ENCODE data around the gene DCXR.

The DCXR gene

DNA sequence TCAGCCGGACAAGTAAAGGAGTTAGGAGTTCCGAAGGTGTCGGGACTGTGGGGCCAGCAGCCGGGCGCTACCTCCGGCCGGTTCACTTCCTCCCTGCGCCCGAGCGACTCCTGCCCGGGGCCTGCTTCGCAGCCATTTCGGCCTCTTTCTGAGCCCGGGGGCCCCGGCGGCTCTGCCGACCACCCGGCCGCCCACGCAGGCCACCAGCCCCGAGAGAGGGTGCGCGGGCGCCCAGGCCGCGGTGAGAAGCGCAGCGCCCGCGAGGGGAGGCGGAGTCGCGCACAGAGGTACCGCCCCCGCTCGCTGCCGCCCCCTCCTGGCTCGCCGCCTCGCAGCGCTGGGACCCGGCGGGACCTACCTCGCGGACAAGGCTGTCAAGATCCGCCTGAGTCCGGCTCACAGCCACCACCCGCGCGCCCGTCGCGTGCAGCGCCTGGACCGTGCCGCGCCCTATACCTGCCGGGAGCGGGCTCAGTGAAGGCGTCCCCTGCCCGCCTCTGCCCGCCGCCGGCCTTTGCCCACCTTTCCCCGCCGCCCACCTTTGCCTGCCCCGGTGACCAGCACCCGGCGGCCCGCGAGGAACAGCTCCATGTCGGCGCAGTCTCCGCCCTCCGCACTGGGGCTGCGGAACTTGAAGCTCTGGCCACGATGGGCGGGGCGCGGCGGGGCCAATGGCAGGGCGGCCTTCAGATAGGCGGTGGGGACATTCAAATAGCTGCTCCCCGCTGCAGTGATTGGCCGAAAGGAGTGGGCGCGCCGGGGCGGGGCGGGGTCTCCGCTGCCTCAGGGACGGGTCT is at the start of gene DCXR:
TSS of gene DCXR (minus strand) at position 606 of the 797 bp plus-strand sequence. CDS start at position 591, 15 bp downstream.
- peak; percentile 96 for DNase-seq

- no peak for DNase-seq
Measured at GRCh38 chr17:82085931-82086764, 48.7 kb upstream of the DCXR start.

- no peak for DNase-seq
Measured at GRCh38 chr17:82085031-82085861, 47.7 kb upstream of the DCXR start.

DNA sequence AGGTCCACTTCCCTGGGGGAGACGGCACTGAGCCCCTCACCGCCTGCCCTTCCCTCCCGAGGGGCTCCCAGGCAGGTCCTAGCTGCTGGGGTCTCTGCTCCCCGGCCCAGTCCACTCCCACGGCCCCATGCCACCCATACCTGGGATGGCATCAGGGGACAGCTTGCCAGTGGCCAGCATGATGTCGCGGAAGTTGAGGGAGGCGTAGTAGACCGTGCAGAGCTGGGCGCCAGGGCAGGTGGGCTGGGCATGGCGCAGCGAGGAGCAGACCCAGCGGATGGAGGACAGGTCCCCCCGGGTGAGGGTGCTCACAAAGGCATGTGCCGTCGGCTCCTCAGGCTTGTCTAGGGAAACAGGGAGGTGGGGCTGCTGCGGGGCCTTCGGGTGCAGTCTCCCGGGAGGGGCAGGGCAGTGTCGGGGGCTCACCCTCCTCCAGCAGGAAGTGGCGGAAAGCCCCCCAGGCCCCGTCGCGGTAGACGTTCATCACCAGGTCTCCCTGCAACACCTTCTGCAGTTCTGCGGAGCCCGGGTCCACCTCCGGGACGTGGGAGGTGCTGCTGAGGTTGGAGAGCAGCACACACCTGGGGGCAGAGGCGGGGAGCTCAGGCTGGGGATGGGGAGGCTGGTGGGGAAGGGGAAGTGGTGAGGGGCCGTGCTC is 47.0 kb upstream of the DCXR start:
- DNase-seq: no peak

DNA sequence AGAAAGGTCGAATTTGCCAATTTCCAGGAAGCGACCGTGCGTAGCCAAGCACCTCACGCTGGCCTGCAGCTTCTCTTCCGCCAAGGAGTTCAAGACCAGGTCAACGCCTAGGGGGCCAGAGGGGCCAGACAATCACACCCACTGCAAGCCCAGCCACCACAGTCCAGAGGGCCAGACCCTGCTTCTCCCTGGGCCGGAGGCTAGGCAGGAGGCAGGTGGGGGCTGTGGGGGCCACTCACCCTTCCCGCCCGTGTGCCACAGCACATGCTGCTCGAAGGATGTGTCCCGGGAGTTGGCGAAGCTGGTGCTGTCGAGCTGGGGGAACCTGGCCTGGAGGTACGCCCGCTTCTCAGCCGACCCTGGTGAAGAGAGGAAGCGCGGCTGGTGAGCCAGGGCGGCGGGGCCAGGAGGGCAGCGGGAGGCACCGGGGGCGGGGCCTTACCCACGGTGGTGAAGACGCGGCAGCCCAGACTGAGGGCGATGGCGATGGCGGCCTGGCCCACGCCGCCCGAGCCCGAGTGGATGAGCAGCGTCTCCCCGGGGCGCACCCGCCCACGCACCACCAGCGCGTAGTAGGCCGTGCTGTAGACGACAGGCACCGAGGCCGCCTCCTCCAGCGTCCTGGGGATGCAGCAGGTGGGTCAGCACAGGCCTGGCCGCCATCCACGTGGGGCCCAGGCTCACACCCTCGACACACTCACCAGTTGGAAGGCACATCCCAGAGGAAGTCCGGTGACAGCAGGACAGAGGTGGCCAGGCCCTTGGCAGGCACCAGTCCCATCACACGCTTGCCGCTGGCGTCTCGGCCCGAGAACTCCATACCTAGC is 46.2 kb upstream of the DCXR start:
- no peak for DNase-seq

DNA sequence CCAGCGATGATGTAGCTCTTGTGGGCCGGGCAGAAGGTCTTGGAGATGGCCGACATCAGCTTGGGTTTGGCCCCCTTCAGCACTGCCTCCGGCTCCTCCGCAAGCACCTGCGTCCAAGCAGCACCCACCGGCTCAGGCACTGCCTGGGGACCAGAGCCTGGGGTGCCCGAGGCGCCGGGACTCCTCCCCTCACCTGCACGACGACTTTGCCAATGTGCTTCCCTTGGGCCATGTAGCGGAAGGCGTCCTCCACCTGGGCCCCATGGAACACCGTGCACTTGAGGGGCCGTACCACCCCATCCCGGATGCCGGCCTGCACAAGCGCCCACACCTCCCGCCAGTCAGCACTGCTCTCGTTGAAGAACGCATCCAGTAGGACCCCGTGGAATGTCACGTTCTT is 45.5 kb upstream of the DCXR start:
- no peak for DNase-seq

- no peak for DNase-seq
Measured at GRCh38 chr17:82082456-82082855, 45.0 kb upstream of the DCXR start.

DNA sequence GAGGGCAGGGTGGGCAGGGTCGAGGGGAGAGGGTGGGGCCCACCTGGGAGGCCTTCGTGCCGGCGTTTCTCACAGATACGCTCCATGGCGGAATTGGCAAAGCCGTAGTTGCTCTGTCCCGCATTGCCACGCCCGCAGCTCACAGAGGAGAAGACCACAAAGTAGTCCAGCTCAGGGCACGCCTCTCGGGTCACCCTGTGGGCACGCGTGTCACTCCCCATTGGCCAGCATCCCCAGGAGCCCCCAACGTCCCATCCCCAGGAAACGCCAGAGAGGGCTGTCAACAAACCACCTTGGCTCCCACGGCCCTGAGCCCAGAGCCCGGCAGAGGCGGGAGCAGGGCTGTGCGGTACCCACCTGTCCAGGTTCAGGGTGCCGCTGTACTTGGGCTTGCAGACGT is 44.5 kb upstream of the DCXR start:
- no peak for DNase-seq

GRCh38 chr17:82081546-82081945 is 44.0 kb upstream of the DCXR start:
- no peak for DNase-seq

DNA sequence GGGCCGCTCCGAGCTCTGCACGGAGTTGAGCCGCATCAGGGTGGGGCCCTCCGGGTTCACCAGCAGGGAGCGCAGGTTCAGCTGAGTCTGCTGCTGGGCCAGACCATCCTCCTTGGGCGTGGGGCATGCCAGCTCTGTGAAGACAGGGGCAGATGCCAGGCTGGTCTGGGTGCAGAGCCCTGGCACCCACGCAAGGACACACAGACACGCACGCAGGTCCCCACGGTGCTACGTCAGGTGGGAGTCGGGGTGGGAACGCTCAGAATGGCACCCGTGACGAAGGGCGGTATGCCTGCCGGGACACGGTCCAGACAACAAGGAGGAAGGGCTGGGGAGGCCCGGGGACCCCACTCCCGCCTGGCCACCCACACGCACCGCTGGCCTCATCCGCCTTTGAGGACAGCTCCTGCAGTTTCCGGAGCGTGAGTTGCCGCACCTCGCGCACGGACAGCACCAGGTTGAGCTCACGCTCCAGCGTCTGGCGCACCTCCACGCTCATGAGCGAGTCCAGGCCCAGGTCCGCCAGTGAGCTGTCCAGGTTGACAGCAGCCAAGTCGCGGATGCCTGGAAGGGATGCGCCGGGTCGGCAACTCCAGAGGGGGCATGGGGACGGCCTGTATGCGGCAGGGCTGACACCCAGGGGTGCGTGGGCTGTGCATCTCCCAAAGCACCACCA is 43.4 kb upstream of the DCXR start:
- DNase-seq: no peak

DNA sequence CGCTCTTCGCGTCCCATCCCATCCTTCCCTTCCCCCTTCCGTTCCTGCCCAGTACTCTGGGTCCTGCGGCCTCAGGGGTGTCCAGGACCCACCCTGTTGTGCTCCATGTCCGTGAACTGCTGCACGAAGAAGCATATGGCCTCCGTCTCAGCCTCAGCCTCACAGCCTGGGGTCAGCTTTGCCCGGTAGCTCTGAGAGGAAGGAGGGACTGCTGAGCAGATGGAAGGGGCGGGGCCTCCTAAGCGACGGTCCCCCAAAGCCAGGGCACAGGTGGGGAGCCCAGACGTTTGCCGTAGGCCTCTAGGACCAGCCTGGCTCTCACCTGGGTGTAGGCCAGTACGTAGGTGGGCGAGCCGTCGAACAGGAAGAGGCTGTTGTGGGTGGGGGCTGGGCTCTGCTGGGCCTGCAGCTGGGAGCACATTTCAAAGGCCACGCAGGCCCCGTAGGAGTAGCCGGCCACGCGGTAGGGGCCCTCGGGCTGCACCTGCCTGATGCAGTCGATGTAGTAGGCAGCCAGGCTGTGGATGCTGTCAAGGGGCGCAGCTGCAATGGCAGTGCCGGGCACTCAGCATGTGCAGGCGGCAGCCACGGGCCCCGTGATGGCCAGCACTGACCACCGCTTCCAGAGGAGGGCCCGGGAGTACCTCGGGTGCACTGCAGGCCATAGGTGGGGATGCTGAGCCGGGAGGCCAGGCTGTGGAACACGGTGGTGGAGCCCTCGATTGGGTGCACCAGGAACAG is 42.7 kb upstream of the DCXR start:
- DNase-seq: no peak

- DNase-seq: no peak
Measured at GRCh38 chr17:82079001-82079677, 41.6 kb upstream of the DCXR start.

DNA sequence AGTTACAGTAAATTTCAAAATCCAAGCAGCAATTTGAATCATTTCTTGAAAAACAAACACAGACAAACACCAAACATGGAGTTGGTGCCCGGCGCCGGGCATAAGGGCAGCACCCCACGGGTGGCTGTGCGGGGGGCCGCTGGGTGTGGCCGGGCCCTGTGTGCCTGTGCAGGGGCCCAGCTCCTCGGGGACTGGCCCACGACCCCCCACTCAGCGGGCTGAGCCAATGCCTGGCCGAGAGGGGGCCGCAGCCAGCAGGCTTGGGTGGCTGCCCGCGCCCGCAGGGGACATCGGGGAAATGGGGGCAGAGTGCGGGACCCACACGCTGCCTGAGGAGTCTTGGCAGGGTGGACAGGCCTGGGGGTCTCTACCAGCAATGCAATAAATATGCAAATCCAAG is 40.9 kb upstream of the DCXR start:
- DNase-seq: no peak

DNA sequence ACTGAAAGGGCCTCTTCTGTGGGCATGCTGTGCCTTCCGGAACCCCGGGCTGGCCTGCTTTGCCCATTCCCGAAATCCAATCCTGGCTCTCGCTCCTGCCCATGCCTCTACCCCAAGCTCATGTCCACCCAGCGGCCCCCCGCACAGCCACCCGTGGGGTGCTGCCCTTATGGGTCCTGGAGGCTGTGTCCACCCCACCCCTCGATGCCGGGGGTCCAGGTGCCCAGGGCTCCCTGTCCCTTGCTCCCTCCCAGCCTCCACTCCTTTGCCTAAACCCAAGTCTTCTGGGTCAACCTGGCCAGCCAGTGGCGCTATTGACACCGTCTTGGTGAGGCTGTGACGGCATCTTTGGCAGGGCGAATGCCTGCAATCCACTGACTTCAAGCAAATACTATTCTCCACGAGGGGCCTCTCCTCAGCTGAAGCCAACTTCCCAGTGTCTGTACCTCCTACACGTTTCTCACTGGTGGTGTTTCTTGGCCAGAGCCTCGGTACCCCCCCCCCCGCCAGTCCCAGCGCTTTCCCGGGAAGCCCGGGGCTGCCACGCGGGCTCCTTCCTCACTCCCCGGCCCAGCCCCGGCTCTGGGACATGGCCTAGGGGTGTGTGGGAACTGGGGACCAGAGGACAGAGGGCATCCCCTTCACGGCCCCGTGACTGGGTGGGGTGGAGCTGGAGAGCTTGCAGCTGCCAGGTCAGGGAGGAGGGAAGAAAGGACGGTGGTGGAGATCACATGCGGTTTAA is 40.3 kb upstream of the DCXR start:
- no peak for DNase-seq

DNA sequence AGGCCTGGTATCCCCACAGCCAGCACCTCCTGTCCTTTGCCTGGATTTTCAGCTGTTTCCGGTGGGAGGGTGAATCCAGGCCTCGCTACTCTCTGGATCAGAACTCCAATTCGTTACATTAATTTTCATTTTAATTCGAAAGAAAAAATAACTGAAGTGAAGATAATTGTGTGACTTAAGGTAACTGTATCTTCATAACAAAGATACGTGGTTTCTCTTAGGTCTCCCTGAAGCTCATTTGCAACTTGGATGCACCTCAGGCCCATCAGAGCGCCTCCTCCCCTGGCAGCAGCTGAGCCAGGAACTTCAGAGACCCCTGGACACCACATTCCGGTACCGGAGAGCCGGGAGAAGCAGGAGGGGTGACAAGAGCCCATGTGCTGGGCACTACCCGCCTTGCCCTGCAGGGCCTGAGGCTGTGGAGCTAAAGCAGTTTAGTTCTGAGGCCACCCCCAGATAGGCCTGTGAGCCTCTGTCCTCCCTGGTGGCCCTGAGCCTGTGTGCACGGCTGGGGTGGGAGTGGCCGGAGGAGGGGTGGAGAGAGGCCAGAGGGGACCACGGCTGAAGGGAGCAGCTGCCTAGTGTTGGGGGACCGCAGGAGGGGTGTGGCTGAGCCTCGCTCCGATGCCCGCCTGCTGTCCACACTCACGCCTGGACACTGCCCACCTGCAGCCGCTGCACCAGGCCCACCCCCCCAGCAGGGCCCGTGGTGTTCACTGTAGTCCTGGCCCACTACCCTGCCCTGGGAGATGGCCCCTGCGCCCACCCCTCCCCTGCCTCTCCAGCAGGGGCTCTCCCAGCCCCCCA is 39.5 kb upstream of the DCXR start:
- DNase-seq: no peak

DNA sequence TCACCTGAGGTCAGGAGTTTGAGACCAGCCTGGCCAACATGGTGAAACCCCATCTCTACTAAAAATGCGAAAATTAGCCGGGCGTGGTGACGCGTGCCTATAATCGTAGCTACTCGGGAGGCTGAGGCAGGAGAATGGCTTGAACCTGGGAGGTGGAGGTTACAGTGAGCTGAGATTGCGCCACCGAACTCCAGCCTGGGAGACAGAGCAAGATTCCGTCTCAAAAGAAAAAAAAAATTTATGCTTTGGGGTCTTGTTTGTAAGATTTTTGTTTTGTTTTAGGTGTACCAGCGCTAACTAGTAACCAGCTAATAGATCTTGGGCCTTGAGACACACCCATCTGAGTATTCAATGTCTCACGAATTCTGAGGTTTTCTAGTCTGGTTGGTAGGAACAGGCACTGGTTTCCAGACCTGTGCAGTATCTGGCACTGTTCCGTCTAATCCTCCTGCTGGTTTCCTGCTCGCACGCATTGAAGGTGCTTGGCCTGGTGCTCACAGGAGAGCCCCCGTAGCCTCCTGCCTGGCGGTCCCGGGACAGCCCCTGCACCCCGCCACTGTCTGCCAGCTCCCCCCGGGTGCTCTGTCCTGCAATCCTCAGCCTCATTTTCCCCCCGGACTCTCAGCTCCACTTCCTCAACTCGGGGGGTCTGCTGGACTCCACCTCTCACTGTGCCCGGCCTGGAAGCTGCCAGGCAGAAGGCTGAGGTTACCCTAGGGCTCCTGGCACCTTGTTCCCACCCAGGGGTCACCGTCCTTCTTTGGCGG is 38.7 kb upstream of the DCXR start:
- DNase-seq: no peak

- DNase-seq: no peak
Measured at GRCh38 chr17:82073446-82073845, 35.9 kb upstream of the DCXR start.
